Central memory CD8-positive, alpha-beta T cell (primary cell): ENCODE data around the gene ELL2.
A peak's percentile ranks its signal among the peaks of the same experiment; 100 is the strongest.

Source experiments
- ATAC-seq: fragments of 150-1000 bp; cut with Tn5 transposase; replicated peaks from 2 replicates; pipeline ENCODE4 v1.10.0; 2022; ENCODE audit warnings: mild to moderate bottlenecking, moderate FRiP score, moderate number of reproducible peaks; ENCODE audit not compliant: poor library complexity, severe bottlenecking; ENCODE audit errors: extremely low read depth
- DNase-seq, 2 donors: peaks; one replicate each; pipeline ENCODE4 v3.0.0; 2021; ENCODE audit warnings: low spot score in 2 of 2
- H3K27ac Mint-ChIP-seq: one replicate; pipeline ENCODE4 v1.8.0; 2022; ENCODE audit warnings: low read depth, mild to moderate bottlenecking, moderate library complexity, mixed read lengths
- H3K27me3 Mint-ChIP-seq: one replicate; pipeline ENCODE4 v1.8.0; 2022; ENCODE audit warnings: mixed read lengths
- H3K36me3 Mint-ChIP-seq: one replicate; pipeline ENCODE4 v1.8.0; 2022; ENCODE audit warnings: mild to moderate bottlenecking, moderate library complexity, mixed read lengths; ENCODE audit not compliant: insufficient read depth
- H3K4me1 Mint-ChIP-seq: one replicate; pipeline ENCODE4 v1.8.0; 2022; ENCODE audit warnings: mixed read lengths
- H3K4me3 Mint-ChIP-seq: one replicate; pipeline ENCODE4 v1.8.0; 2022; ENCODE audit warnings: mild to moderate bottlenecking, moderate library complexity, mixed read lengths
- H3K9me3 Mint-ChIP-seq: one replicate; pipeline ENCODE4 v1.8.0; 2022; ENCODE audit warnings: mixed read lengths

Gene ELL2

GRCh38 chr5:95961617-95962474, at the start of gene ELL2:
ELL2 (minus strand) TSS chr5:95961851; CDS start chr5:95961721, 130 bp downstream.
- Mint-ChIP-seq H3K27ac (peak within 1 kb of the TSS; percentile 99), H3K36me3 (peaks cover 22% of the 10 kb centered on the region), H3K4me3 (peak within 1 kb of the TSS; percentile 97), H3K4me1 (peaks cover 36% of the 10 kb centered on the region), H3K27me3 (no peaks in the 10 kb centered on the region), H3K9me3 (no peaks in the 10 kb centered on the region)
- ATAC-seq, result peak; percentile 87
- DNase-seq, result peak; percentile 94 to 97

GRCh38 chr5:96008987-96009647, 47.5 kb upstream of the ELL2 start:
- no peak overlapping the region for H3K27ac Mint-ChIP-seq
- DNase-seq (no peak), ATAC-seq (no peak)
- H3K4me3 Mint-ChIP-seq, result no peak overlapping the region
- H3K27me3 Mint-ChIP-seq, result no peaks in the 10 kb centered on the region
- H3K4me1 Mint-ChIP-seq, result no peaks in the 10 kb centered on the region
- no peaks in the 10 kb centered on the region for H3K36me3 Mint-ChIP-seq
- no peaks in the 10 kb centered on the region for H3K9me3 Mint-ChIP-seq

- Mint-ChIP-seq H3K27ac (no peak overlapping the region), H3K36me3 (no peaks in the 10 kb centered on the region), H3K9me3 (no peaks in the 10 kb centered on the region), H3K27me3 (no peaks in the 10 kb centered on the region), H3K4me1 (no peaks in the 10 kb centered on the region), H3K4me3 (no peak overlapping the region)
- ATAC-seq (no peak), DNase-seq (no peak)
These were observed 46.8 kb upstream of the ELL2 start for GRCh38 chr5:96008487-96008886.

DNA sequence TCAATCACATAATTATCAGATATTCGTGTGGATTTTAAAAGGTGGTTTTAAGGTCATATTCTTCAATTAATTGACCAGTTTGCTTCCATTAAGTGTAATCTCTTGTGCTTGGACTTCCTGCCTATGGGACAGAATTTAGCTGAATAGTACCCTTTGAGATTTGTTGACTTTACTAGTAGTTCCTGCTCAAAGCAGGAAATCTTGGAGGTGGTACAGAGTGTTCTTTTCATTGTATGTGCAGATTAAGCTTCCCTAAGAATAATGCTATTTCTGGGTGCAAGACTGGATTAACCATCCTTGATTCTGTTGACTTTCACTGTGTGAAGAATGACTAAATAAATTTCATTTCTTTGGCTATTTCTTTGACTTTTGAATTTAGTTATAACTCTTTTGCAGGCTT, 45.4 kb upstream of the ELL2 start:
- H3K36me3 Mint-ChIP-seq, result no peaks in the 10 kb centered on the region
- no peaks in the 10 kb centered on the region for H3K4me1 Mint-ChIP-seq

GRCh38 chr5:96006291-96006690, 44.6 kb upstream of the ELL2 start:
- Mint-ChIP-seq H3K9me3 (no peaks in the 10 kb centered on the region), H3K27ac (no peak overlapping the region), H3K36me3 (no peaks in the 10 kb centered on the region), H3K4me3 (no peak overlapping the region), H3K27me3 (no peaks in the 10 kb centered on the region), H3K4me1 (no peaks in the 10 kb centered on the region)
- no peak for ATAC-seq
- no peak for DNase-seq

More for the DNA sequence above, 45.4 kb upstream of the ELL2 start:
- Mint-ChIP-seq H3K4me3 (no peak overlapping the region), H3K9me3 (no peaks in the 10 kb centered on the region), H3K27me3 (no peaks in the 10 kb centered on the region), H3K27ac (no peak overlapping the region)
- no peak for DNase-seq
- no peak for ATAC-seq

DNA sequence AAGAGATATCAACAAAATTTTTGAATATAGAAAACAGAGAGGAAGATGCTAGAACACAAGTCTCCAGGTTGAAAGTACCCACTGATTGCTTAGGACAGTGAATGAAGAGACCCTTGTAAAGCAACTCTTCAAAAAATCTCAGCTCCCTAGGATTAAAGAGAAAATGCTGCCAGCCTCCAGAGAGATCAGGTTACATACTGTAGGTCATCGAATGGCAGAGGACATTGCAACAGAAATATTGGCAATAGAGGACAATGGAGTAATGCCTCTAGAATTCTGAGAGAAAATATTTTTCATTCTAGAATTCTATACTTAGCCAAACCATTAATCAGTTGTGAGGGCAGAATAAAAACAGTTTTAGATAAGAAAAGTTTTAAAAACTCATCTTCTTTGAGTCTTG, 43.1 kb upstream of the ELL2 start:
- Mint-ChIP-seq H3K4me1 (no peaks in the 10 kb centered on the region), H3K9me3 (no peaks in the 10 kb centered on the region), H3K27me3 (peaks cover 9% of the 10 kb centered on the region), H3K4me3 (no peak overlapping the region), H3K36me3 (no peaks in the 10 kb centered on the region), H3K27ac (no peak overlapping the region)
- DNase-seq (no peak), ATAC-seq (no peak)

GRCh38 chr5:96004087-96004486, 42.4 kb upstream of the ELL2 start:
- DNase-seq (no peak), ATAC-seq (no peak)
- Mint-ChIP-seq H3K27me3 (peaks cover 9% of the 10 kb centered on the region), H3K9me3 (no peaks in the 10 kb centered on the region), H3K4me1 (no peaks in the 10 kb centered on the region), H3K4me3 (no peak overlapping the region), H3K36me3 (no peaks in the 10 kb centered on the region), H3K27ac (no peak overlapping the region)

- no peaks in the 10 kb centered on the region for H3K36me3 Mint-ChIP-seq
These were observed 39.6 kb upstream of the ELL2 start for GRCh38 chr5:96001262-96001661.

DNA sequence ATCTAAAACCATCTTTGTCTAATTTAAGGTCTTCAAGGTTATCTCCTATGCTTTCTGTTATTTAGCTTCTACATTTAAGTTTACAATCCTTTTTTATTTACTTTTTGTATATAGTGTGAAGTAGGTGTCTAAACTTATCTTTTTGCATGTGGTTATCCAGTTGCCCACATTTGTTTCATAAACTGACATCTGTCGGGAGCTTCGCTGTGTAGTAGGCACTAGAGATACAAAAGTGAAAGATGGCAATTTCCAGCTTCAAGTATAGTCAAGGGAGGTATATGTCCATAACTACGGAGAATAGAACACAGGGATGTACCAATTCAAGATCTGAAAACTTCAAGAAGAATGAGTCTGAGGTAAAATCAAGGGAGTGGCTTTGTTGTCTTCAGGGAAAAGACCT, 38.7 kb upstream of the ELL2 start:
- DNase-seq (no peak), ATAC-seq (no peak)
- Mint-ChIP-seq H3K27ac (no peak overlapping the region), H3K27me3 (peaks cover 9% of the 10 kb centered on the region), H3K4me1 (no peaks in the 10 kb centered on the region), H3K9me3 (no peaks in the 10 kb centered on the region), H3K36me3 (no peaks in the 10 kb centered on the region), H3K4me3 (no peak overlapping the region)

More at GRCh38 chr5:96001262-96001661, 39.6 kb upstream of the ELL2 start:
- ATAC-seq, result no peak
- Mint-ChIP-seq H3K27ac (no peak overlapping the region), H3K27me3 (peaks cover 9% of the 10 kb centered on the region), H3K9me3 (no peaks in the 10 kb centered on the region), H3K4me1 (no peaks in the 10 kb centered on the region), H3K4me3 (no peak overlapping the region)
- no peak for DNase-seq

GRCh38 chr5:95996904-95997723, 35.5 kb upstream of the ELL2 start:
- ATAC-seq, result no peak
- no peak overlapping the region for H3K4me3 Mint-ChIP-seq
- no peak for DNase-seq
- no peaks in the 10 kb centered on the region for H3K9me3 Mint-ChIP-seq
- H3K36me3 Mint-ChIP-seq, result no peaks in the 10 kb centered on the region
- H3K27me3 Mint-ChIP-seq, result peaks cover 9% of the 10 kb centered on the region
- no peaks in the 10 kb centered on the region for H3K4me1 Mint-ChIP-seq
- no peak overlapping the region for H3K27ac Mint-ChIP-seq

DNA sequence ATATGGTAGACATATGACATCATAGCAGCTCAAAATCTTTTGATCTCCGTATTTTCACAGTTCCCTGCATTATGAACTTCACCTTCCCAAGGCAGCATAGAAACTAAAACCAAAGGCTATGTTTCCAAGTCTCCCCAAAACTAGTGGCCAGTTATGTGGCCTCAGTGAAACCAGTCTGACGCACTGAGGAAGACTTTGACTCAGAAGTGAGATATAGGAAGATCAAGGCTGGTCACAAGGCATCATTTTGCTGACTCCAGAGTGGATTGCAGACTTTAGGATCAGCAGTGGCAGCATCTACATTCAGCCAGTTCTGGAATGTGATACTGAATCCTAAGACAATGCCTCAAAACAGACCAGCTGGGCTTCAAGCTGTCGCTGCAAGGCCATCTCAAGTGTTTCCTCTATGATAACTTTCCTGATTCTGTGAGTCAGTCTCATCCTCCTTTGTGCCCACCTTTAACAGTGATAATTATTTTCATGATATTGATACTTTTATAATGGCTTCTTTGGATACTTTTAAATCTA, 34.4 kb upstream of the ELL2 start:
- H3K9me3 Mint-ChIP-seq, result no peaks in the 10 kb centered on the region
- DNase-seq (no peak), ATAC-seq (no peak)
- H3K27me3 Mint-ChIP-seq, result peaks cover 9% of the 10 kb centered on the region
- H3K4me3 Mint-ChIP-seq, result no peak overlapping the region
- H3K4me1 Mint-ChIP-seq, result no peaks in the 10 kb centered on the region
- no peak overlapping the region for H3K27ac Mint-ChIP-seq
- no peaks in the 10 kb centered on the region for H3K36me3 Mint-ChIP-seq

DNA sequence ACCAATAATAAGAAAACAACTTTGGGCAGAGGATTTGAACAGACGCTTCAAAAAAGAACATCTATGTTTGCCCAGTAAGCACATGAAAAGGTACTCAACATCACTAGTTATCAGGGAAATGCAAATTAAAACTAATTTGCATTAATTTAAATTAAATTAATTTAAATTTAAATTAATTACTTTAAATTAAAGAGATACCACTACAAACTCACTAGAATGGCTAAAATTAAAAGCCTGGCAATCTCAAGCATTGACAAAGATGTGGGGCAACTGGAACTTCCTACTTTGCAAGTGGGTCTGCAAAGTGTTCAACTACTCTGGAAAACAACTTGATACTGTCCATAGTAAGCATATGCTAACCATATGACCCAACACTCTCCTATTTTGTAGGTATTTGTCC, 32.1 kb upstream of the ELL2 start:
- H3K4me1 Mint-ChIP-seq, result no peaks in the 10 kb centered on the region
- H3K27ac Mint-ChIP-seq, result no peak overlapping the region

More for the DNA sequence above, 32.1 kb upstream of the ELL2 start:
- DNase-seq (no peak), ATAC-seq (no peak)
- H3K4me3 Mint-ChIP-seq, result no peak overlapping the region
- no peaks in the 10 kb centered on the region for H3K9me3 Mint-ChIP-seq
- no peaks in the 10 kb centered on the region for H3K36me3 Mint-ChIP-seq
- H3K27me3 Mint-ChIP-seq, result no peaks in the 10 kb centered on the region
